Nephron progenitor cell (in vitro differentiated cells): Measurements from ENCODE around the gene CAPN3.
A peak's percentile ranks its signal among the peaks of the same experiment; 100 is the strongest.

Source experiments
- DNase-seq: peaks from one replicate; pipeline ENCODE4 v3.0.0; 2021
- H3K27ac Mint-ChIP-seq: 2 replicates; pipeline ENCODE4 v1.8.0; 2021; ENCODE audit warnings: mild to moderate bottlenecking, moderate library complexity, mixed read lengths
- H3K27me3 Mint-ChIP-seq: 2 replicates; pipeline ENCODE4 v1.8.0; 2021; ENCODE audit warnings: mild to moderate bottlenecking, low read depth, mixed read lengths; ENCODE audit not compliant: poor library complexity
- H3K36me3 Mint-ChIP-seq: 2 replicates; pipeline ENCODE4 v1.8.0; 2021; ENCODE audit warnings: low read depth, mixed read lengths
- H3K4me1 Mint-ChIP-seq: 2 replicates; pipeline ENCODE4 v1.8.0; 2021; ENCODE audit warnings: mixed read lengths
- H3K4me3 Mint-ChIP-seq: 2 replicates; pipeline ENCODE4 v1.8.0; 2021; ENCODE audit warnings: mild to moderate bottlenecking, moderate library complexity, mixed read lengths
- H3K9me3 Mint-ChIP-seq: 2 replicates; pipeline ENCODE4 v1.8.0; 2021; ENCODE audit warnings: mild to moderate bottlenecking, moderate library complexity, mixed read lengths
- TF ChIP-seq, protein P1 (sequence below): fragments of 200-600 bp; sonication (generic); IDR thresholded peaks from 2 replicates; pipeline ENCODE4 v1.5.0; 2021; ENCODE audit warnings: antibody characterized with exemption

Gene CAPN3

DNA sequence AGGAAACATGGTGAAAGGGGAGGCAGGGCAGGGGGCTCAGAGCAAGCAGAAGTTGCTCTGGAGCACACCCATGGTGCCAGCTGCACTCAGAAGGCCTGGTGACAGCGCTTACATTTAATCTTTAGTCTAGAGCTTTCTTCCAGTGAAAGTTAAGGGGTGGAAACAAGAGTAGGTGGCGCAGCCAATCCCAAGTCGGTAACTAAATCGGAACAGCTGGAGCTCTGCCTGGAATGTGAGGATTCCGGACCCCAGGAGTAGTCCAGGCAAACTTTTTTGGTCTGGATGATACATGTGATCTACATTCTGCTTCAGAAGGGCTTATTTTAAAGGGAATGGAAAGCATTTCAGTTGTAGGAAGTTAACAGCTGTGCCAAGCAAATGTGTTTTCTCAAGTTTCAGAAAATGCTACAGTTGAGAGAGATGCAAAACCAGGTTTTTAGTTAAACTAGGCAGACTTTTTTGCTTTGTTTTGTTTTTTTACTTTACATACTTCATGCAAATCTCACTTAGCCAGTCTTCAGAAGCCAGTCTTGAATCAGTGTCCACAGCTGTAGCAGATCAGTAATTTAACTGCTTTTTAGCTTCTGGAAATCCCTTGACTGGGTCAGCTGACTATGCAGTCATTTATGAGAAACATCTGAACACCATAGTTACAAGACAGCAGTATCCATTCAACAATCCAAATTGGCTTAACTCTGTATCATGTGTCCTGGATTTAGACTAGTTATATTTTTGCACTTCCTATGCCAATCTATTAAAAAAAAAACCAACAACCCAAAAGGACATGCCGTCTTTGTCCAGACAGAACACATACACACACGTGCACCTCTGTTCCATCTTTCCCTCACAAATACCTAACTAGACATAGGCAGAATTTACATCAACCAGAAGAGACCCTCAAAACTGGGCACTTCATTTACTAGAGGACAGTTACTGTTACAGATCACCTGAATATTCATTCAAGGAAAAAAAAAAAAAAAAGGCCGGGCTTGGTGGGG is 98.4 kb downstream of the CAPN3 start:
- peak; percentile 48 for DNase-seq
- H3K27ac Mint-ChIP-seq: peak overlapping the region; percentile 58
- no peaks in the 10 kb centered on the region for H3K9me3 Mint-ChIP-seq
- peaks cover 22% of the 10 kb centered on the region for H3K36me3 Mint-ChIP-seq
- H3K4me3 Mint-ChIP-seq: peak overlapping the region; percentile 5
- H3K4me1 Mint-ChIP-seq: peaks cover 17% of the 10 kb centered on the region
- TF ChIP-seq, protein P1, sequence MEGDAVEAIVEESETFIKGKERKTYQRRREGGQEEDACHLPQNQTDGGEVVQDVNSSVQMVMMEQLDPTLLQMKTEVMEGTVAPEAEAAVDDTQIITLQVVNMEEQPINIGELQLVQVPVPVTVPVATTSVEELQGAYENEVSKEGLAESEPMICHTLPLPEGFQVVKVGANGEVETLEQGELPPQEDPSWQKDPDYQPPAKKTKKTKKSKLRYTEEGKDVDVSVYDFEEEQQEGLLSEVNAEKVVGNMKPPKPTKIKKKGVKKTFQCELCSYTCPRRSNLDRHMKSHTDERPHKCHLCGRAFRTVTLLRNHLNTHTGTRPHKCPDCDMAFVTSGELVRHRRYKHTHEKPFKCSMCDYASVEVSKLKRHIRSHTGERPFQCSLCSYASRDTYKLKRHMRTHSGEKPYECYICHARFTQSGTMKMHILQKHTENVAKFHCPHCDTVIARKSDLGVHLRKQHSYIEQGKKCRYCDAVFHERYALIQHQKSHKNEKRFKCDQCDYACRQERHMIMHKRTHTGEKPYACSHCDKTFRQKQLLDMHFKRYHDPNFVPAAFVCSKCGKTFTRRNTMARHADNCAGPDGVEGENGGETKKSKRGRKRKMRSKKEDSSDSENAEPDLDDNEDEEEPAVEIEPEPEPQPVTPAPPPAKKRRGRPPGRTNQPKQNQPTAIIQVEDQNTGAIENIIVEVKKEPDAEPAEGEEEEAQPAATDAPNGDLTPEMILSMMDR: no peak
- peaks cover 5% of the 10 kb centered on the region for H3K27me3 Mint-ChIP-seq

DNA sequence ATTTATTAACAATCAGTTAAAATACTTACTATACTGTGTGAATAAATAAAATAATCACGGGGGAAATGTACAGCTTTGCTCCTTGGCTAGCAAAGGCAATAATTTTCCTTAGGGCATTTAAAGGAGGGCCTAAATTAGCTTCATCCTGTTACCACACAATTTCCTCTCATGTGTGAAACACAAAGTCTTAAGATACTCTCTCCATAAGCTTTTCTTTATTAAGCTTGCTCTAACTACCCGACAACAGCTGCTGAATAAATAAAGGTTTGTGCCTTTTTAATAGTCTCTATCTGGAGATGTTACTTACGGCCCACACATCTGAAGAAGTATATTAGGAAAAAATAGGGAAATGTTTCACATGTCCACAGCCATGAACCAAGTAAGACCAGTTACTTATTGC is 102.0 kb downstream of the CAPN3 start:
- TF ChIP-seq, protein P1: no peak
- Mint-ChIP-seq H3K27me3 (peaks cover 5% of the 10 kb centered on the region), H3K4me1 (peaks cover 17% of the 10 kb centered on the region), H3K27ac (peak overlapping the region; percentile 8), H3K36me3 (peaks cover 33% of the 10 kb centered on the region), H3K4me3 (no peak overlapping the region), H3K9me3 (no peaks in the 10 kb centered on the region)
- DNase-seq: no peak
